Measurements from ENCODE around the gene ZFP69. TPM values are rescaled to one million over a fixed set of nuclear protein-coding genes. Genes with fewer than 3 reads are reported as not detected.

The ZFP69 gene
- polyA plus RNA-seq, 1 experiment: 1.4 TPM

DNA sequence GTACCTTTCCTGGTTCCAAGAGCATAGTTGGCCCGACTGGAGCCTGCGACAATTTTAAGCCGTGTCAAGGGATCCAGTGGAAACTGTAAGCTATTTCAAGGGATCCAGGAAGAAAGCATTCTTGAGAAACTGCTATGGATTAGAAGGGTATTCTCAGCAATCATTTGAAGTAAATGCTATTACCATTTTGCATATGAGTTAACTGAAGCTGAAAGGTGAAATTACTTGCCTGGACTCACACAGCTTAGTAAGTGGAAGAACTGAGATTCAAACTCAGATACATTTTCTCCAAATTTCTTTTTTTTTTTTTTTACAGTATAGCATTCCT, 54.9 kb downstream of the ZFP69 start:
- ChIA-PET POLR2A (interaction anchor here (0.6 kb wide), 1 partner anchor 9 kb away, joined by 9 read pairs; no protein-coding TSS in a partner anchor), CTCF (interaction anchor here (0.7 to 2.6 kb wide), 10 partner anchors 9 to 417 kb away, joined by 3 to 20 read pairs (median 4); no protein-coding TSS in a partner anchor)
- DNase-seq (ENCODE audit: low read depth): no peak

DNA sequence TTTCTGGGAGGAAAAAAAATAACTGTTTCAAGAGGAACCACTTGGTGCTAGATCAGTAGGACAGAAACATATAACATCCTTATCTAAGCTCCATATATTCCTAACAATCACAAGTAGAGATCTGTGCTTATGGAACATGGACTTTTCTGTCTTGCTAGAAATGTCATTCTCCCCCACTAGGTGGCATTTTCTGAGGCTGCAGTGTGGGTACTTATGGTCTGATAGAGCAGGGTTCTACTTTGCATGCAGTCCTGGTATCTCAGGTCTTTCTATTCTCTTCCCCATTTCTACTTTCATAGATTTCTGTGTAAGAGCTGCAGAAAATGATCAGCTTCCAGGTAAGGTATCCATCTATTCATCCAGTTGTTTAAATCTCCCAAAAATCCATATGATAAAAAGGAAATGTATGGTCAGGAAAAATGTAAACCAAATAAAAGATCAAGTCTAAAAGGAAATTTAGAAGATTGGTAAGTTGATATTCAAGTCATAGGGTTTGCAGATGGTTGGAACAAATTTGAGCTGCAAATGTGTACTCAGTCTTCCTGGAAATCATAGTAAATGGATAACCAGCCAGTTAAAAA, 55.8 kb downstream of the ZFP69 start:
- CTCF ChIA-PET: interaction anchor here (0.7 to 2.6 kb wide), 13 partner anchors 8 to 416 kb away, joined by 3 to 20 read pairs (median 4); no protein-coding TSS in a partner anchor
- Histone ChIP-seq H3K27me3 (ENCODE audit: control insufficient read depth, insufficient read depth, low read length) (no peaks in the 10 kb centered on the region), H3K36me3 (ENCODE audit: control insufficient read depth, insufficient read depth, low read length) (no peaks in the 10 kb centered on the region), H3K4me3 (ENCODE audit: low read depth, low read length) (no peak overlapping the region)
- TF ChIP-seq CTCF (IDR thresholded peaks at IDR 0.05; ENCODE audit: insufficient read depth, low read depth, low read length): peak; percentile 70
- POLR2A ChIA-PET: no interaction called here
- DNase-seq (ENCODE audit: low read depth): no peak

More for the DNA sequence above, 54.9 kb downstream of the ZFP69 start:
- no peaks in the 10 kb centered on the region for H3K36me3 ChIP-seq (ENCODE audit: control insufficient read depth, insufficient read depth, low read length)
- H3K27me3 ChIP-seq (ENCODE audit: control insufficient read depth, insufficient read depth, low read length): no peaks in the 10 kb centered on the region
- TF ChIP-seq CTCF (IDR thresholded peaks at IDR 0.05; ENCODE audit: insufficient read depth, low read depth, low read length): no peak
- H3K4me3 ChIP-seq (ENCODE audit: low read depth, low read length): peak overlapping the region; percentile 79

- Histone ChIP-seq H3K36me3 (ENCODE audit: control insufficient read depth, insufficient read depth, low read length) (no peaks in the 10 kb centered on the region), H3K4me3 (ENCODE audit: low read depth, low read length) (no peak overlapping the region), H3K27me3 (ENCODE audit: control insufficient read depth, insufficient read depth, low read length) (no peaks in the 10 kb centered on the region)
- DNase-seq (ENCODE audit: low read depth): no peak
- TF ChIP-seq CTCF (IDR thresholded peaks at IDR 0.05; ENCODE audit: insufficient read depth, low read depth, low read length): no peak
- POLR2A ChIA-PET: no interaction called here
- CTCF ChIA-PET: no interaction called here
These were observed 57.5 kb downstream of the ZFP69 start for GRCh38 chr1:40534589-40534988.

DNA sequence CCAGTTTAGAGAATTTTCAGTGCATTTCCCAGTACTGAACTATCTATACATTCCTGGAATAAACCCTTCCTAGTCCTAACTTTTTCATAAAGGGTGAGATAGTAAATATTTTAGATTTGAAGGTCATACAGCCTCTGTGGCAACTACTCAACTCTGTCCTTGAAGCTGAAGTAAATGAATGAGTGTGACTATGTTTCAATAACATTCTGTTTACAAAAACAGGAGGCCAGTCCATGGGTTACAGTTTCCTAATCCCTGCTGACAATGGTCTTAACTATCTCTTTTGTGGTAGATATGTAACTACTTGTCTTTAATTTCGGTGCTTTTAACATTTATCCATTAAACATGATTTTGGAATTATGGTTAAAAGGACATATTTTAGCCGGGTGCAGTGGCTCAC, 58.6 kb downstream of the ZFP69 start:
- ChIA-PET POLR2A (no interaction called here), CTCF (no interaction called here)
- H3K4me3 ChIP-seq (ENCODE audit: low read depth, low read length): no peak overlapping the region
- H3K36me3 ChIP-seq (ENCODE audit: control insufficient read depth, insufficient read depth, low read length): no peaks in the 10 kb centered on the region
- no peak for TF ChIP-seq CTCF (IDR thresholded peaks at IDR 0.05; ENCODE audit: insufficient read depth, low read depth, low read length)
- no peak for DNase-seq (ENCODE audit: low read depth)
- H3K27me3 ChIP-seq (ENCODE audit: control insufficient read depth, insufficient read depth, low read length): no peaks in the 10 kb centered on the region

GRCh38 chr1:40539338-40539737, 62.2 kb downstream of the ZFP69 start:
- ChIA-PET POLR2A (no interaction called here), CTCF (no interaction called here)
- TF ChIP-seq CTCF (IDR thresholded peaks at IDR 0.05; ENCODE audit: insufficient read depth, low read depth, low read length): no peak
- H3K36me3 ChIP-seq (ENCODE audit: control insufficient read depth, insufficient read depth, low read length): no peaks in the 10 kb centered on the region
- H3K27me3 ChIP-seq (ENCODE audit: control insufficient read depth, insufficient read depth, low read length): no peaks in the 10 kb centered on the region
- H3K4me3 ChIP-seq (ENCODE audit: low read depth, low read length): no peak overlapping the region
- DNase-seq (ENCODE audit: low read depth): no peak

Other genes starting within 250 kb of the ZFP69 start
- not detected in 2 replicates for gene TMCO2, start 229.4 kb upstream of the ZFP69 start, polyA plus RNA-seq (2011; rRNA removed)
- gene ZMPSTE24, start 219.1 kb upstream of the ZFP69 start, polyA plus RNA-seq (2011; rRNA removed): 16.5 and 37.3 TPM in 2 replicates
- 0.07 and 0.13 TPM in 2 replicates for gene COL9A2, start 160.0 kb upstream of the ZFP69 start, polyA plus RNA-seq (2011; rRNA removed)
- gene SMAP2, start 103.6 kb upstream of the ZFP69 start, polyA plus RNA-seq (2011; rRNA removed): 9.0 and 10.2 TPM in 2 replicates
- gene ZFP69B, start 26.8 kb upstream of the ZFP69 start, polyA plus RNA-seq (2011; rRNA removed): 1.5 and 2.5 TPM in 2 replicates
- gene EXO5, start 31.5 kb downstream of the ZFP69 start, polyA plus RNA-seq (2011; rRNA removed): 6.4 and 9.6 TPM in 2 replicates
- 1.4 and 2.6 TPM in 2 replicates for gene ZNF684, start 54.3 kb downstream of the ZFP69 start, polyA plus RNA-seq (2011; rRNA removed)
- 0.43 and 0.59 TPM in 2 replicates for gene RIMS3, start 188.4 kb downstream of the ZFP69 start, polyA plus RNA-seq (2011; rRNA removed)
- gene NFYC, start 214.4 kb downstream of the ZFP69 start, polyA plus RNA-seq (2011; rRNA removed): 35.0 and 63.2 TPM in 2 replicates

Measured in BJ (cell line).